HepG2 (cell line): ENCODE measurements around the gene ADH1C. TPM values are rescaled to one million over a fixed set of nuclear protein-coding genes. Genes with fewer than 3 reads are reported as not detected.

Experiments used
- ATAC-seq: fragments of 200-7000 bp; cut with Tn5 transposase; 3 replicates; pipeline ENCODE4 v1.9.1; 2020; ENCODE audit warnings: mild to moderate bottlenecking, moderate library complexity
- BruUV-seq: library from RNA; stranded (reverse); fragments of 400-500 nt; replicated peaks from 2 replicates; lab custom pipeline; 2021; lab: Mats Ljungman, UMichigan
- CTCF ChIA-PET: fragments of 300-600 bp; formaldehyde crosslinking; extraction: SDS; loops from one replicate; lab custom pipeline; 2021; ENCODE audit warnings: low total read pairs, inconsistent platforms, low intra/inter-chr PET ratio; lab: Yijun Ruan, JAX
- POLR2A ChIA-PET: fragments of 350-600 bp; sonication (Branson Sonifier 250); formaldehyde crosslinking; loops from one replicate; lab custom pipeline; 2020; ENCODE audit warnings: antibody characterized with exemption, inconsistent platforms; lab: Yijun Ruan, JAX
- DNase-seq: peaks from one replicate; pipeline ENCODE4 v3.0.0-alpha.2; 2015; ENCODE audit warnings: low spot score
- FAIRE-seq: peaks from 3 replicates; lab custom pipeline; 2011; peaks lifted over from hg19 to GRCh38; lab: Jason Lieb, UNC
- H2AFZ ChIP-seq: one replicate; pipeline ENCODE4 v1.6.1; 2011; ENCODE audit warnings: low read length, inconsistent platforms
- H3K27ac ChIP-seq: fragments of 300-600 bp; 3 replicates; pipeline ENCODE4 v1.8.0; 2011; ENCODE audit warnings: mixed run types, mild to moderate bottlenecking, mixed read lengths, low read length, inconsistent platforms; ENCODE audit not compliant: insufficient read depth; ENCODE audit errors: extremely low read length
- H3K27me3 ChIP-seq, 2 experiments: fragments of 200-600 bp in 1 of 2; 2 replicates in 1 of 2; 3 replicates in 1 of 2; pipeline versions ENCODE4 v1.6.0 to v1.8.0; 2011; ENCODE audit warnings: low read length in 2 of 2, mild to moderate bottlenecking in 2 of 2, moderate library complexity in 2 of 2, inconsistent platforms in 1 of 2; ENCODE audit not compliant: insufficient read depth in 2 of 2, control insufficient read depth in 1 of 2
- H3K36me3 ChIP-seq, 2 experiments: fragments of 200-600 bp in 1 of 2; replicated peaks in 1 of 2; 2 replicates in 1 of 2; 3 replicates in 1 of 2; pipeline versions ENCODE4 v1.5.1 to v1.8.0; 2011; ENCODE audit warnings: low read length in 2 of 2, inconsistent platforms in 1 of 2; ENCODE audit not compliant: insufficient read depth in 2 of 2, control insufficient read depth in 1 of 2
- H3K4me1 ChIP-seq: 2 replicates; pipeline ENCODE4 v1.5.1; 2012; ENCODE audit warnings: low read length, inconsistent platforms; ENCODE audit not compliant: insufficient read depth
- H3K4me2 ChIP-seq: 2 replicates; pipeline ENCODE4 v1.6.0; 2011; ENCODE audit warnings: low read depth, low read length, inconsistent platforms
- H3K4me3 ChIP-seq, 3 experiments: fragments of 200-600 bp in 1 of 3; sonication (generic), shearing (Covaris generic) in 1 of 3; replicated peaks in 1 of 3; 2 replicates each; pipeline ENCODE4 v1.5.1; 2011 to 2016; ENCODE audit warnings: low read length in 3 of 3, inconsistent platforms in 2 of 3, low read depth in 2 of 3, mild to moderate bottlenecking in 2 of 3, control low read depth in 1 of 3, mixed read lengths in 1 of 3; ENCODE audit not compliant: insufficient read depth in 1 of 3
- H3K79me2 ChIP-seq: one replicate; pipeline ENCODE4 v1.6.1; 2011; ENCODE audit warnings: low read length, inconsistent platforms; ENCODE audit not compliant: insufficient read depth
- H3K9ac ChIP-seq: 2 replicates; pipeline ENCODE4 v1.6.0; 2011; ENCODE audit warnings: mild to moderate bottlenecking, low read depth, low read length, inconsistent platforms; ENCODE audit not compliant: insufficient read depth
- H3K9me3 ChIP-seq: 2 replicates; pipeline ENCODE4 v1.5.1; 2012; ENCODE audit warnings: mild to moderate bottlenecking, low read length
- H4K20me1 ChIP-seq: 2 replicates; pipeline ENCODE4 v1.6.0; 2011; ENCODE audit warnings: inconsistent platforms, mild to moderate bottlenecking, low read length, moderate library complexity; ENCODE audit not compliant: insufficient read depth
- BHLHE40 ChIP-seq: IDR thresholded peaks from 2 replicates; pipeline ENCODE4 v1.6.1; 2011; ENCODE audit warnings: low read length, improper control_type of control experiment
- CENPX ChIP-seq: sonication (generic); formaldehyde crosslinking; IDR thresholded peaks from 2 replicates; pipeline ENCODE4 v1.9.0; 2021; ENCODE audit warnings: mild to moderate bottlenecking, missing genetic modification reagents, moderate library complexity
- CREM ChIP-seq, 2 experiments: sonication (generic) in 1 of 2; formaldehyde crosslinking in 1 of 2; IDR thresholded peaks; 2 replicates each; pipeline versions ENCODE4 v1.4.0 to v1.6.1; 2016 to 2020; ENCODE audit warnings: antibody characterized with exemption in 1 of 2, mild to moderate bottlenecking in 1 of 2, missing genetic modification reagents in 1 of 2
- DNMT1 ChIP-seq: sonication (generic); formaldehyde crosslinking; IDR thresholded peaks from 2 replicates; pipeline ENCODE4 v1.5.1; 2020; ENCODE audit warnings: mild to moderate bottlenecking, missing genetic modification reagents
- HES4 ChIP-seq: sonication (generic); formaldehyde crosslinking; IDR thresholded peaks from 2 replicates; pipeline ENCODE4 v1.9.0; 2021; ENCODE audit warnings: mild to moderate bottlenecking, missing genetic modification reagents, borderline replicate concordance
- KDM6A ChIP-seq: IDR thresholded peaks from 2 replicates; pipeline ENCODE4 v1.6.1; 2016; ENCODE audit warnings: low read depth
- KMT2B ChIP-seq: IDR thresholded peaks from 2 replicates; pipeline ENCODE4 v1.6.1; 2016; ENCODE audit warnings: missing genetic modification reagents, missing compliant biosample characterization
- SMARCC2 ChIP-seq: fragments of 450-650 bp; IDR thresholded peaks from 2 replicates; pipeline ENCODE4 v1.6.1; 2017; ENCODE audit warnings: antibody characterized with exemption, mild to moderate bottlenecking
- SP140L ChIP-seq: sonication (generic); formaldehyde crosslinking; IDR thresholded peaks from 2 replicates; pipeline ENCODE4 v1.4.0; 2020; ENCODE audit warnings: missing genetic modification reagents, borderline replicate concordance
- TERF1 ChIP-seq: sonication (generic); formaldehyde crosslinking; IDR thresholded peaks from 2 replicates; pipeline ENCODE4 v1.8.0; 2022; ENCODE audit warnings: mild to moderate bottlenecking, missing genetic modification reagents, moderate library complexity
- UBTF ChIP-seq: sonication (generic); formaldehyde crosslinking; IDR thresholded peaks from 2 replicates; pipeline ENCODE4 v1.4.0; 2020; ENCODE audit warnings: mild to moderate bottlenecking, missing genetic modification reagents
- ZKSCAN1 ChIP-seq: fragments of 150-350 bp; IDR thresholded peaks from 2 replicates; pipeline ENCODE4 v1.6.1; 2014; ENCODE audit warnings: low read length
- ZNF232 ChIP-seq: sonication (generic); formaldehyde crosslinking; IDR thresholded peaks from 2 replicates; pipeline ENCODE4 v1.4.0; 2020; ENCODE audit warnings: missing genetic modification reagents, borderline replicate concordance
- ZNF296 ChIP-seq: sonication (generic); formaldehyde crosslinking; conservative IDR thresholded peaks from 2 replicates; pipeline ENCODE4 v1.5.0; 2020; ENCODE audit warnings: mild to moderate bottlenecking, missing genetic modification reagents
- ZNF317 ChIP-seq: sonication (generic); formaldehyde crosslinking; IDR thresholded peaks from 2 replicates; pipeline ENCODE4 v1.5.0; 2020; ENCODE audit warnings: mild to moderate bottlenecking, missing genetic modification reagents
- ZNF335 ChIP-seq: sonication (generic); formaldehyde crosslinking; IDR thresholded peaks from 2 replicates; pipeline ENCODE4 v1.4.0; 2020; ENCODE audit warnings: missing genetic modification reagents
- ZNF513 ChIP-seq: sonication (generic); formaldehyde crosslinking; conservative IDR thresholded peaks from 2 replicates; pipeline ENCODE4 v1.5.0; 2020; ENCODE audit warnings: missing genetic modification reagents
- ZNF839 ChIP-seq: sonication (generic); formaldehyde crosslinking; IDR thresholded peaks from 2 replicates; pipeline ENCODE4 v1.4.0; 2020; ENCODE audit warnings: missing genetic modification reagents, mild to moderate bottlenecking, borderline replicate concordance
- ZNF891 ChIP-seq: sonication (generic); formaldehyde crosslinking; IDR thresholded peaks from 2 replicates; pipeline ENCODE4 v1.5.0; 2020; ENCODE audit warnings: mild to moderate bottlenecking, missing genetic modification reagents
- WGBS: methylation state at CpG from one replicate; pipeline ENCODE4 v1.1.6; 2017; ENCODE audit warnings: low lambda C conversion rate; 5-methylcytosine and 5-hydroxymethylcytosine counted together
- in situ Hi-C: cut with HindIII; loops from 2 replicates; pipeline ENCODE4 v1.10.0; 2017; ENCODE audit warnings: low pct_unique_long_range_greater_than_20kb; ENCODE audit not compliant: extremely low pct_ligation_motif_present
- intact Hi-C: fragments of 100-400 bp; cut with micrococcal nuclease; formaldehyde crosslinking; loops from one replicate; pipeline ENCODE4 v1.10.0; 2022; ENCODE audit not compliant: unreplicated experiment
- polyA plus RNA-seq, 8 experiments: library from polyadenylated mRNA; depleted of rRNA in 3 of 8; stranded (reverse) in 7 of 8; unstranded in 1 of 8; fragments of >200 nt; fragmentation: Illumina TruSeq in 4 of 8; extraction: Trizol in 4 of 8; gene quantifications; 2 replicates each; pipeline versions ENCODE4 v1.2.1 to v1.2.3, GENCODE V29; 2011 to 2016; ENCODE audit warnings: low read depth in 4 of 8, missing spikeins in 1 of 8, mixed read lengths in 1 of 8; ENCODE audit not compliant: insufficient read depth in 1 of 8
- total RNA-seq, 5 experiments: library from RNA; depleted of rRNA; stranded (reverse); fragments of >200 nt; fragmentation: Illumina TruSeq; extraction: Trizol; gene quantifications; 2 replicates each; pipeline ENCODE4 v1.2.3, GENCODE V29; 2016; ENCODE audit warnings: low read depth in 1 of 5

ADH1C gene
- total and polyA plus RNA-seq, 2 of the 13 experiments (the other 11 are each of a cell fraction or from before 2014, with no cell fraction given) = not detected

GRCh38 chr4:99314211-99314610 is 38.3 kb downstream of the ADH1C start:
- FAIRE-seq (no peak), DNase-seq (no peak), ATAC-seq (no peak)
- no peak overlapping the region for H3K9ac ChIP-seq
- no peaks in the 10 kb centered on the region for H3K79me2 ChIP-seq
- no peak overlapping the region for H3K4me2 ChIP-seq
- intact Hi-C loops = no loop called here
- no peaks in the 10 kb centered on the region for H4K20me1 ChIP-seq
- H3K27ac ChIP-seq = no peak overlapping the region
- ChIA-PET CTCF (no interaction called here), POLR2A (no interaction called here)
- TF ChIP-seq SMARCC2 = no peak
- no peak for TF ChIP-seq HES4 (CRISPR knock-in tag)
- no peak for TF ChIP-seq CENPX (CRISPR knock-in tag)
- no peak for TF ChIP-seq ZNF317 (CRISPR knock-in tag)
- no peak for TF ChIP-seq KDM6A
- TF ChIP-seq CREM (IDR thresholded peaks at IDR 0.05) = no peak
- TF ChIP-seq CREM (CRISPR knock-in tag; IDR thresholded peaks at IDR 0.05) = no peak
- no peak for TF ChIP-seq UBTF (CRISPR knock-in tag)
- TF ChIP-seq TERF1 = no peak
- TF ChIP-seq ZNF232 = no peak
- TF ChIP-seq ZNF335 = no peak
- no peak for TF ChIP-seq BHLHE40
- TF ChIP-seq SP140L (CRISPR knock-in tag) = no peak
- TF ChIP-seq ZNF891 (CRISPR knock-in tag) = no peak
- TF ChIP-seq KMT2B = no peak
- TF ChIP-seq ZNF296 = no peak
- no peak for TF ChIP-seq ZKSCAN1
- TF ChIP-seq ZNF513 (CRISPR knock-in tag) = no peak
- no peak for TF ChIP-seq ZNF839
- TF ChIP-seq DNMT1 (CRISPR knock-in tag) = no peak
- no peaks in the 10 kb centered on the region for H3K9me3 ChIP-seq
- no peaks in the 10 kb centered on the region for H3K4me1 ChIP-seq
- H2AFZ ChIP-seq = no peak overlapping the region
- no peaks in the 10 kb centered on the region for H3K36me3 ChIP-seq
- H3K4me3 ChIP-seq = no peak overlapping the region
- no TSS peak for BruUV-seq
- 91% methylated on average over 1 of the region's 1 CpG for WGBS
- in situ Hi-C loops = no loop called here
- no peaks in the 10 kb centered on the region for H3K27me3 ChIP-seq
